ENCODE data around the gene UBXN6.

Gene UBXN6

DNA sequence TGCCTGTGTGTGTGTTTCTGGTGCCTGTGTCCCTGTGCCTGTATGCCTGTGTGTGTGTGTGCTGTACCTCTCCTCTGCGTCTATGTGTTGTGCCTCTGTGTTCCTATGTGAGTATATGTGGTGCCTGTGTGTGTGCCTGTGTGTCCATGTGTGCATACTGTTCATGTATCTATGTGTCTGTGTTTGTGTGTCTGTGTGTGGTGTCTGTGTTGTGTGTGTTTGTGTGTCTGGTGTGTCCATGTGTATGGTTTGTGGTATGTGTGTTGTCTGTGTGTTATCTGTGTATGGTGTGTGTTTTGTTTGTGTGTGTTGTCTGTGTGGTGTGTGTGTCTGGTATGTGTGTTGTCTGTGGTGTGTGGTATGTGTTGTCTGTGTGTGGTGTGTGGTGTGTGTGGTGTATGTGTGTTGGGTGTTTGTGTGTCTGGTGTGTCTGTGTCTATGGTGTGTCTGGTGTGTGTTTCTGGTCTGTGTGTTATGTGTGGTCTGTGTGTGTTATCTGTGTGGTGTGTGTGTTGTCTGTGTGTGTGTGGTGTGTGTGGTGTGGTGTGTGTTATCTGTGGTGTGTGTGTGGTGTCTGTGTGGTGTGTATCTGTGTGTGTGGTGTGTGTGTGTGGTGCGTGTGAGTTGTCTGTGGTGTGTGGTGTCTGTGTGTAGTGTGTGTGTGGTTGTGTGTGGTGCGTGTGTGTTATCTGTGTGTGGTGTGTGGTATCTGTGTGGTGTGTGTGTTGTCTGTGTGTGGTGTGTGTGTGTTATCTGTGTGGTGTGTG lies 34.9 kb upstream of the UBXN6 start:
- TF ChIP-seq, protein P1, sequence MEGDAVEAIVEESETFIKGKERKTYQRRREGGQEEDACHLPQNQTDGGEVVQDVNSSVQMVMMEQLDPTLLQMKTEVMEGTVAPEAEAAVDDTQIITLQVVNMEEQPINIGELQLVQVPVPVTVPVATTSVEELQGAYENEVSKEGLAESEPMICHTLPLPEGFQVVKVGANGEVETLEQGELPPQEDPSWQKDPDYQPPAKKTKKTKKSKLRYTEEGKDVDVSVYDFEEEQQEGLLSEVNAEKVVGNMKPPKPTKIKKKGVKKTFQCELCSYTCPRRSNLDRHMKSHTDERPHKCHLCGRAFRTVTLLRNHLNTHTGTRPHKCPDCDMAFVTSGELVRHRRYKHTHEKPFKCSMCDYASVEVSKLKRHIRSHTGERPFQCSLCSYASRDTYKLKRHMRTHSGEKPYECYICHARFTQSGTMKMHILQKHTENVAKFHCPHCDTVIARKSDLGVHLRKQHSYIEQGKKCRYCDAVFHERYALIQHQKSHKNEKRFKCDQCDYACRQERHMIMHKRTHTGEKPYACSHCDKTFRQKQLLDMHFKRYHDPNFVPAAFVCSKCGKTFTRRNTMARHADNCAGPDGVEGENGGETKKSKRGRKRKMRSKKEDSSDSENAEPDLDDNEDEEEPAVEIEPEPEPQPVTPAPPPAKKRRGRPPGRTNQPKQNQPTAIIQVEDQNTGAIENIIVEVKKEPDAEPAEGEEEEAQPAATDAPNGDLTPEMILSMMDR (IDR thresholded peaks at IDR 0.05), result no peak

DNA sequence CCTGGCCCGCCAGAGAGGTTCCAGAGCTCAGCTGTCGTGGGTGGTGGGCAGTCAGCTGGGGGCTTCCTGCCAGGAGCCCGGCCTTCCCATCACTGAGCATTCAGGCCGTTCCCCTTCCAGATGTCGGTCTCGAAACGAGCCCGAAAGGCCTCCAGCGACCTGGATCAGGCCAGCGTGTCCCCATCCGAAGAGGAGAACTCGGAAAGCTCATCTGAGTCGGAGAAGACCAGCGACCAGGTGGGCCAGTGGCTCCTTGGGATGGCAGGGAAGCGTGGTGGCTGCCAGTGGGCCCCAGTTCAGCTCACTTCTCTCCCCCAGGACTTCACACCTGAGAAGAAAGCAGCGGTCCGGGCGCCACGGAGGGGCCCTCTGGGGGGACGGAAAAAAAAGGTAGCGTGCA lies 33.9 kb upstream of the UBXN6 start:
- TF ChIP-seq, protein P1 (IDR thresholded peaks at IDR 0.05), result no peak

DNA sequence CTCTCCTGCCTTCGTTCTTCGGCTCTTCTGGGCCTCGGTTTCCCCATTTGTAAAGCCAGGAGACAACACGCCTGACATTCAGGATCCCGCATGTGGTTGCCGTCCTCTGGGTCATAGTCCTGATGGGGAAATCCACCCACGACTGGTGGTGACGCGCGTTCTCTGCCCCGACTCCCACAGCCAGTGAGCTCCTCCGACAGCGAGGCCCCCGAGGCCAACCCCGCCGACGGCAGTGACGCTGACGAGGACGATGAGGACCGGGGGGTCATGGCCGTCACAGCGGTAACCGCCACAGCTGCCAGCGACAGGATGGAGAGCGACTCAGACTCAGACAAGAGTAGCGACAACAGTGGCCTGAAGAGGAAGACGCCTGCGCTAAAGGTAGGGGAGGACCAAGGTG lies 30.9 kb upstream of the UBXN6 start:
- TF ChIP-seq, protein P1 (IDR thresholded peaks at IDR 0.05), result no peak

DNA sequence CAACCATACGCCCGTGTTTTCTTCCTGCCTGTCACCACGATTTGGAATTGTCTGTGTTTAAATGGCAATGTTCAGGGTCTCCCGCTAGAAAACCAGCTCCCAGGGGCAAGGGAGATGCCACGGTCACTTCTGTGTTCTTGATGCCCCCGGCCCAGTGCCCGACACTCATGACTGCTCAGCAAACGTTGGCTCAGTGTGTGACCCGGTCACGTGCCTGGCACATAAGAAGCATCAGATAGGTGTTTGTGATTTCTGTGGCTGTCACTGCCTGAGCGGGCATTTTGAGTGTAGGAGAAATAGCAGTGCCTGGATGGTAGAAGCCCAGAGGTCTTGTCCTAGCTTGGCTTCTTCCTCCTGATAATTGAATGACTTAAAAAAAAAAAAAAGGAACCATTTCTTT lies 30.0 kb upstream of the UBXN6 start:
- TF ChIP-seq, protein P1 (IDR thresholded peaks at IDR 0.05), result no peak

DNA sequence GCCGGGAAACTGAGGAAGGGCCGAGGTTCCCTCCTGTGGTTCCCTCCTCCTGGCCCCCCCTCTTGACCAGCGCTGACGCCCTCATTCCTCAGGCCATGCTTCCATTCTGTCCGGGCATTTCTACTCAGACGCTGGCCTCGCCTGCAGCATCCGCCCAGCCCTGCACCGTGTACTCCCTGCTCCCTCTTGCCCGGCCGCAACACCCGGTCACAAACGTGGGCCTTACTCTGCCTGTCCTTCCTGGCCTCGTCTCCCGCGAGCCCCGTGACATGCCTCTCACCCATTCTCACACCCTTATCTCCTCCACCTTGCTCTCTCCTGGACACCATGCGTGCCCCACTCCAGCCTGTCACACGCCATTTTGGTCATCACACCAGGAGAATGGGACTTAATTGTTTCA lies 25.8 kb upstream of the UBXN6 start:
- TF ChIP-seq, protein P1 (IDR thresholded peaks at IDR 0.05), result no peak

DNA sequence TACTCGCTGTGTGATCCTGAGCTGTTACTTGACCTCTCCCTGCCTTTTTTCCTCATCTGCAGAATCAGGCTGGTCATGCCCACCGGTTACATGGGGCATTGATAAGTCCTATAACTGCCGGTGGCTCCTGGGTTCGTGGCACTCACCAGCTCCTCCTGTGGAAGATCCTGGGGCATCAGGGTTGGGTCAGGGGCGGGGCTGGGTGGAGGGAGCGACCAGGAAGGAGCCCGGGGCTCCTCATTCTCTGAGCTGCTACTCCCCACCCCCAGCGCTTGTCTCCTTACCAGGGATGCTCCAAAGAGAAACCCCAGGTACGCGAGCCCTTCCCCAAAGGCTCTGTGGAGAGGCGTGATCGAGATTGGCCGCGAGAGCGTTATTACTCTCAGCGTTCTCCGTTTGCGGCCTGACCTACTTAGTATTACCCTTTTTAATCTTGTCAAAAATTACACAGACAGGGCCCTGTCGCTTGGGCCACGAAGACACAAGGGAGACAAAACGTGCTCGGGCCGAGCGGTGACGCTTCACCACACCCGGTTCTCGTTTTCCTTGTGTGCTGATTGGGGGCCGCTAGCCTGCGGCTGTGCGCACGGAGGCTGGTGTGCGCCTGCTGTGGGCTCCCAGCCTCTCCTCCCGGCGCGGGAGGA lies 25.2 kb upstream of the UBXN6 start:
- TF ChIP-seq, protein P1 (IDR thresholded peaks at IDR 0.05), result no peak

DNA sequence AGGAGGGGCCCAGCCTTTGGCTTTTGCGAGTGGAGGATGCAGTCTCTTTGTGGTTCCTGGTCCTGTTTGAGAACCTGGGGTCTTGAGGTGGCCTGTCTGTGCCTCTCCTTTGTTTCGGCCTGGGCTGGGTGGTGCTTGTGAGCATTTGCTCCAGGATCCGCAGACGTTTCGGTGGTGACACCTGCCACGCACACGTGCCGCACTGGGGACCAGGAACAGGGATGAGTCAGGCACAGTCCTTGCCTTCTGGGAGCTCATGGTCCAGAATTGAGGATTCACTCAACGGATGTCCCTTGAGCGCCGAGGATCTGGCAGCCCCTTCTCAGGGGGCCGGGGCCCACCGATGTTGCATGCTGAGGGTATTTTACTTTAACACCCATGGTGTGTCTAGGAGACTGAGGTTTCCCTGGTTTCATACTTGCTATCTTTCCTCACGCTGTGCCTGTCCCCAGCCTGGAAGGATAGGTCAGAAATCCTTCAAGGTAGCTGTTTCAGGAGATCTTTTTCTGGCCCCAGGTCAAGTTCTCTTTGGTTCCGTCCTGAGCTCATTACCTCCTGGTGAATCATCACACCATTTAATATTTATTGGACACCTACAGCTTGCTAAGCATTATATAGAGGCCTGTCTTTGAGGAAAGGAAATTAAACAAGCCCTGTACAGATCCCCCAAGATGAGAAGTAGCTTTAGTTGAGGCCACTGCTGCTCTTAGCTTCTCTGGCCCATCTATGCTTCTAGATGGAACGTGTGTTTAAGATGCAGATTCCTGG lies 19.6 kb upstream of the UBXN6 start:
- TF ChIP-seq, protein P1 (IDR thresholded peaks at IDR 0.05), result no peak
